SK-N-SH treated with all-trans-retinoic acid at 6 μM for 48 hours (cell line): ENCODE measurements around the gene KRTAP10-10.

Experiments
- CREB5 ChIP-seq: fragments of 250-450 bp; sonication (Bioruptor Pico); IDR thresholded peaks from 2 replicates; pipeline ENCODE4 v1.5.1; 2020; ENCODE audit warnings: low read depth, mild to moderate bottlenecking, moderate library complexity
- GLIS3 ChIP-seq: fragments of 250-450 bp; sonication (Bioruptor Pico); IDR thresholded peaks from 2 replicates; pipeline ENCODE4 v1.5.0; 2020; ENCODE audit warnings: mild to moderate bottlenecking, moderate library complexity
- PATZ1 ChIP-seq: fragments of 250-450 bp; sonication (Bioruptor Pico); IDR thresholded peaks from 2 replicates; pipeline ENCODE4 v1.8.0; 2020; ENCODE audit warnings: mild to moderate bottlenecking, moderate library complexity, borderline replicate concordance
- SNAI2 ChIP-seq: fragments of 250-450 bp; sonication (Bioruptor Pico); IDR thresholded peaks from 2 replicates; pipeline ENCODE4 v1.5.0; 2020; ENCODE audit warnings: mild to moderate bottlenecking, moderate library complexity
- ZC3H10 ChIP-seq: fragments of 250-450 bp; sonication (Bioruptor Pico); IDR thresholded peaks from 2 replicates; pipeline ENCODE4 v1.5.1; 2021; ENCODE audit warnings: mild to moderate bottlenecking, moderate library complexity
- ZFP3 ChIP-seq: fragments of 250-450 bp; sonication (Bioruptor Pico); IDR thresholded peaks from 2 replicates; pipeline ENCODE4 v1.5.0; 2020; ENCODE audit warnings: mild to moderate bottlenecking, moderate library complexity

GRCh38 chr21:44603911-44604310 lies 33.2 kb upstream of the KRTAP10-10 start:
- TF ChIP-seq ZFP3 (CRISPR knock-in tag), result no peak
- TF ChIP-seq SNAI2, result no peak
- TF ChIP-seq ZC3H10 (CRISPR knock-in tag), result no peak
- TF ChIP-seq GLIS3 (CRISPR knock-in tag), result no peak
- no peak for TF ChIP-seq PATZ1 (CRISPR knock-in tag)
- TF ChIP-seq CREB5 (CRISPR knock-in tag), result no peak
